Osteocyte (in vitro differentiated cells): Measurements from ENCODE around the gene ESYT2. TPM values are rescaled to one million over a fixed set of nuclear protein-coding genes. Genes with fewer than 3 reads are reported as not detected.

Source experiments
- DNase-seq: peaks from one replicate; pipeline ENCODE4 v3.0.0; 2021; ENCODE audit warnings: mixed read lengths; ENCODE audit not compliant: unreplicated experiment; ENCODE audit errors: extremely low spot score
- H3K27ac Mint-ChIP-seq: one replicate; pipeline ENCODE4 v1.8.0; 2021; ENCODE audit warnings: mild to moderate bottlenecking, mixed read lengths; ENCODE audit not compliant: unreplicated experiment
- H3K27me3 Mint-ChIP-seq: one replicate; pipeline ENCODE4 v1.8.0; 2021; ENCODE audit warnings: mixed read lengths; ENCODE audit not compliant: unreplicated experiment
- H3K36me3 Mint-ChIP-seq: one replicate; pipeline ENCODE4 v1.8.0; 2021; ENCODE audit warnings: mixed read lengths; ENCODE audit not compliant: unreplicated experiment
- H3K4me1 Mint-ChIP-seq: one replicate; pipeline ENCODE4 v1.8.0; 2021; ENCODE audit warnings: mixed read lengths; ENCODE audit not compliant: unreplicated experiment
- H3K4me3 Mint-ChIP-seq: one replicate; pipeline ENCODE4 v1.8.0; 2021; ENCODE audit warnings: mild to moderate bottlenecking, moderate library complexity, mixed read lengths; ENCODE audit not compliant: unreplicated experiment
- H3K9me3 Mint-ChIP-seq: one replicate; pipeline ENCODE4 v1.8.0; 2021; ENCODE audit warnings: mixed read lengths; ENCODE audit not compliant: unreplicated experiment
- total RNA-seq: library from RNA; stranded (reverse); gene quantifications from 2 replicates; pipeline ENCODE4 v1.2.1, GENCODE V29; 2021
- TF ChIP-seq, protein P1 (sequence below): fragments of 200-600 bp; sonication (generic); IDR thresholded peaks from 2 replicates; pipeline ENCODE4 v1.5.0; 2021; ENCODE audit warnings: antibody characterized with exemption, mild to moderate bottlenecking, moderate library complexity

ESYT2 gene
- total RNA-seq, 1 donor from 2014 or later: 146 TPM

DNA sequence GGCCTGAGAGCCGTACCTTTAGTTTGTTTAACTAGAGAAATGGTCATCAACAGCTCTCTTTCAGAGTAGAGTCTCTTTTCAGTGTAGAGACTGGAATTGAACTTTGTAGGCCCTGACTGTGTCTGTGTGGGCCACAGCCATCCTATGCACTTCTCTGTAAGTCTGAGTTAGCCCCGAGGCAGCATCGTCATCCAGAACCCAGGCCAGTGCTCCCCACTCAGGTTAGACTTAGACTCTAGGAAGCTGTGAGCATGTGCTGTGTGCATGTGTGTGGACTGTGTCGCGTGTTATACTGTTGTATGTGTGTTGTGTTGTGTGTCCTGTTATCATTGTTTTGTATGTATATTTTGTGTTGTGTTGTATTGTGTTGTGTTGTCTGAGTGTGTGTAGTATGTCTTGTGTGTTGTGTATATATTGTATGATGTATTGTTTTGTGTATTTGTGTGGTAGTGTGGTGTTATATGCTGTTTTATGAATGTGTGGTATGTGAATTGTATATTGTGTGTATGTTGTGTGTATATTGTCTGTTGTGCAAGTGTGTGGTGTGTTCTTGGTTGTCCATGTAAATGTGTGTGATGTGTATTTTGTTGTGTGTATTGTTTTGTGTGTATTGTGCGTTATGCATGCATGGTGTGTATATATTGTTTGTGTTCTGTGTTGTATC is 106.6 kb downstream of the ESYT2 start:
- Mint-ChIP-seq H3K27ac (no peak overlapping the region), H3K4me1 (no peaks in the 10 kb centered on the region), H3K27me3 (peaks cover 16% of the 10 kb centered on the region), H3K36me3 (no peaks in the 10 kb centered on the region), H3K4me3 (no peak overlapping the region), H3K9me3 (peaks cover 4% of the 10 kb centered on the region)
- peak; percentile 57 for DNase-seq
- TF ChIP-seq, protein P1, sequence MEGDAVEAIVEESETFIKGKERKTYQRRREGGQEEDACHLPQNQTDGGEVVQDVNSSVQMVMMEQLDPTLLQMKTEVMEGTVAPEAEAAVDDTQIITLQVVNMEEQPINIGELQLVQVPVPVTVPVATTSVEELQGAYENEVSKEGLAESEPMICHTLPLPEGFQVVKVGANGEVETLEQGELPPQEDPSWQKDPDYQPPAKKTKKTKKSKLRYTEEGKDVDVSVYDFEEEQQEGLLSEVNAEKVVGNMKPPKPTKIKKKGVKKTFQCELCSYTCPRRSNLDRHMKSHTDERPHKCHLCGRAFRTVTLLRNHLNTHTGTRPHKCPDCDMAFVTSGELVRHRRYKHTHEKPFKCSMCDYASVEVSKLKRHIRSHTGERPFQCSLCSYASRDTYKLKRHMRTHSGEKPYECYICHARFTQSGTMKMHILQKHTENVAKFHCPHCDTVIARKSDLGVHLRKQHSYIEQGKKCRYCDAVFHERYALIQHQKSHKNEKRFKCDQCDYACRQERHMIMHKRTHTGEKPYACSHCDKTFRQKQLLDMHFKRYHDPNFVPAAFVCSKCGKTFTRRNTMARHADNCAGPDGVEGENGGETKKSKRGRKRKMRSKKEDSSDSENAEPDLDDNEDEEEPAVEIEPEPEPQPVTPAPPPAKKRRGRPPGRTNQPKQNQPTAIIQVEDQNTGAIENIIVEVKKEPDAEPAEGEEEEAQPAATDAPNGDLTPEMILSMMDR: no peak

DNA sequence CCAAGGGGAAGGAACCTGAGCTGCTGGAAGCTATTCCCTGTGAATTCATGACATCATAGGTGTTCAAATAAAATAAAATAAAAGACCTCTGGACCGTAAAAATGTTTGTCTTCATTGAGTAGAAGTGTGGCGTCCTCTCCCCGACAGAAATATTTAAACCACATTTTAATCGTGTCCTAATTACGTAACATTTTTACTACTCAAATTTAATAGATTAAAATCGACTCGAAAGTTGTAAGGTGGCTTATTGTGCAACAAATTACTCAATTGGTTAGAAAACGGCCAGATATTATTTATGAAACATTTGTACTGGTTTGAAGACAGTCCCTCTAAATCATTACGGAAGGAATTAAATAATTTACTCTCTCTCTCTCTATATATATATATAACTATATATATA is 109.2 kb downstream of the ESYT2 start:
- Mint-ChIP-seq H3K4me3 (no peak overlapping the region), H3K27me3 (peaks cover 30% of the 10 kb centered on the region), H3K9me3 (no peaks in the 10 kb centered on the region), H3K27ac (no peak overlapping the region), H3K4me1 (no peaks in the 10 kb centered on the region), H3K36me3 (no peaks in the 10 kb centered on the region)
- TF ChIP-seq, protein P1: no peak
- no peak for DNase-seq

DNA sequence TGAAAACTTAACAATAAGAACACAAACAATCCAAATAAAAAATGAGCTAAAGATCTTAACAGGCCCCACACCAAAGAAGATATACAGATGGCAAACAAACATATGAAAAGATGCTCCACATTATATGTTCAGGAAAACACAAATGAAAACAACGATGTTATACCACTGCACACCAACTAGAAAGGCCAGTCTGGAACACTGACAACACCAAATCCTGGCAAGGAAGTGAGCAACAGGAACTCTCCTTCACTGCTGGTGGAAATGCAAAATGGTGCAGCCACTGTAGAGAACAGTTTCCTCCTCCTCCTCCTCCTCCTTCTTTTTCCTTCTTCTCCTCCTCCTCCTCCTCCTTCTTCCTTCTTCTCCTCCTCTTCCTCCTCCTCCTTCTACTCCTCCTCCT is 112.5 kb downstream of the ESYT2 start:
- H3K27ac Mint-ChIP-seq: no peak overlapping the region

DNA sequence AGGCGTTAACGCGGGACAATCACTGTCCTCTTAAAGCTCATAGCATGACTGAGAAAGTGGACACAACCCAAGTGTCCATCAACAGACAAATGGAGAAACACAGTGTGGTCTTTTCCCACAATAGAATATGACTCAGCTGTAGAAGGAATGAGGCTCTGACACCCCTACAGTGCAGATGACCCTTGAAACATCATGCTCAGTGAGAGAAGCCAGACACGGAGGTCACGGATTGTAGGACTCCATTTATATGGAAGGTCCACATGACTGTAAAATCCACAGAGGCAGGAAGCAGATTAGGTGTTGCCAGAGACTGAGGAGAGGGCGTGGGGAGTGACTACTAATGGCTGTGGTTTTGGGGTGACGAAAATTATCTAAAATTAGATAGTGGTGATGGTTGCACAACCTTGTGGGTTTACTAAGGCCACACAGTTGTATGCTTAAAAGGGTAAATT is 118.6 kb downstream of the ESYT2 start:
- H3K36me3 Mint-ChIP-seq: no peaks in the 10 kb centered on the region
- peaks cover 2% of the 10 kb centered on the region for H3K27me3 Mint-ChIP-seq
- H3K4me3 Mint-ChIP-seq: no peak overlapping the region
- TF ChIP-seq, protein P1: no peak
- no peaks in the 10 kb centered on the region for H3K9me3 Mint-ChIP-seq
- H3K4me1 Mint-ChIP-seq: peaks cover 6% of the 10 kb centered on the region
- H3K27ac Mint-ChIP-seq: no peak overlapping the region
- no peak for DNase-seq

More for the DNA sequence above, 112.5 kb downstream of the ESYT2 start:
- no peak for DNase-seq
- Mint-ChIP-seq H3K27me3 (peaks cover 30% of the 10 kb centered on the region), H3K4me3 (no peak overlapping the region), H3K4me1 (no peaks in the 10 kb centered on the region), H3K36me3 (no peaks in the 10 kb centered on the region), H3K9me3 (no peaks in the 10 kb centered on the region)
- TF ChIP-seq, protein P1: no peak

DNA sequence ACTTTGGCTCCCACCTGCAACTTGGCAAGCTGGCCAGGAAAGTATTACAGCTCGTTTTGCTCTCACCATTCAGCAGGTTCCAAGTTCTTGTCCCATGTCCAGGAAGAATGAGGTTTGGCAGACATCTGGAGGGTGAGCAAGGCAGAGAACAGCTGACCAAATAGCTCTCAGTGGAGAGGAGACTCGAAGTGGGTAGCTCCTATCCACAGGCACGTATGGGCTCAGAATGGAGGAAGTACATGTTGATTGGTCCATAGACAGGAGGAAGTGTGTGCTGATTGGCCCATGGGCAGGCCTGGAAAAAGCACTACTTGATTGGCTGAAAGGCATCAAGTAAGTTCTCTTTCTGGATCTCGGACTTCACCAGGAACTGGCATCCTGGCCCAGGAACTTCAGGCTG is 121.7 kb downstream of the ESYT2 start:
- Mint-ChIP-seq H3K4me1 (peaks cover 22% of the 10 kb centered on the region), H3K9me3 (no peaks in the 10 kb centered on the region), H3K27ac (no peak overlapping the region), H3K4me3 (no peak overlapping the region), H3K27me3 (no peaks in the 10 kb centered on the region), H3K36me3 (no peaks in the 10 kb centered on the region)
- TF ChIP-seq, protein P1: no peak
- no peak for DNase-seq
